Spinal cord (tissue), 10 donors: Measurements from ENCODE around the gene KCNJ6. TPM values are rescaled to one million over a fixed set of nuclear protein-coding genes. Genes with fewer than 3 reads are reported as not detected.

Experiments used
- DNase-seq, 6 donors: peaks; one replicate each; pipeline versions ENCODE4 v3.0.0 to v3.0.0-alpha.2; 2013 to 2015; ENCODE audit warnings: low spot score in 6 of 6, low read depth in 4 of 6
- H3K27ac ChIP-seq: one replicate; pipeline ENCODE4 v1.5.1; 2013; ENCODE audit warnings: low read depth, low read length, control low read depth
- H3K27me3 ChIP-seq: one replicate; pipeline ENCODE4 v1.6.1; 2013; ENCODE audit warnings: low read length; ENCODE audit not compliant: control insufficient read depth, insufficient read depth
- H3K36me3 ChIP-seq: one replicate; pipeline ENCODE4 v1.6.1; 2013; ENCODE audit warnings: low read length; ENCODE audit not compliant: control insufficient read depth, insufficient read depth
- H3K4me1 ChIP-seq: one replicate; pipeline ENCODE4 v1.6.1; 2013; ENCODE audit warnings: low read length; ENCODE audit not compliant: control insufficient read depth, insufficient read depth
- H3K4me3 ChIP-seq: one replicate; pipeline ENCODE4 v1.5.1; 2013; ENCODE audit warnings: low read depth, low read length, control low read depth
- H3K9me3 ChIP-seq: one replicate; pipeline ENCODE4 v1.6.1; 2013; ENCODE audit warnings: low read length; ENCODE audit not compliant: control insufficient read depth, insufficient read depth
- WGBS: methylation state at CpG from one replicate; pipeline ENCODE4 v1.1.5; 2013; ENCODE audit warnings: missing lambda C conversion rate; ENCODE audit not compliant: insufficient coverage; 5-methylcytosine and 5-hydroxymethylcytosine counted together
- polyA plus RNA-seq, 2 donors: library from polyadenylated mRNA; unstranded; fragments of 120-200 nt; gene quantifications; one replicate each; pipeline ENCODE4 v1.2.1, GENCODE V29; 2013; ENCODE audit not compliant: insufficient read length in 2 of 2
- total RNA-seq, 2 donors: library from RNA; depleted of rRNA in 1 of 2; stranded (reverse); fragments of 120-200 nt in 1 of 2; fragments of >200 nt in 1 of 2; gene quantifications; one replicate each; pipeline versions ENCODE4 v1.2.3 to v1.2.4, GENCODE V29; 2013 to 2014
- donor health status: healthy.

KCNJ6 gene
- total and polyA plus RNA-seq, 4 donors, result 4.1 to 8.7 (median 4.8) TPM

DNA sequence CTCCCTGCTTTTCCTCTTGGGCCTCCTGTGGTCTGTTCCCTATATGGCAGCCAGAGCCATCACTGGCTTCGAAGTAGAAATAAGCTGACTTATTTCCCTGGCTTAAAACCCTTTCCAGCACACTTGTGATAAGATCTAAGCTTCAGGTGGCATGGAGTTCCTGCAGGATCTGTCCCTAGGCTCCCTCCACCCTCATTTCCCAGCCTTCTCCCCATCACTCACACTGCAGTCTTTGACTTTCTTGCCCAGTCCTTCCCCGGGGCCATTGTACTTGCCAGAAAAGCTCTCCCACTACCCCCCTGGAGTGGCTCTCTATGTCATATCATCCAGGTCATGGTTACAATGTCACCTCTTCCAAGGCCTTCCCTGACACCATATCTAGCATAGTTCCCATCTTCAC lies 55.8 kb downstream of the KCNJ6 start:
- Histone ChIP-seq H3K27ac (no peak overlapping the region), H3K4me3 (no peak overlapping the region), H3K36me3 (no peaks in the 10 kb centered on the region), H3K27me3 (no peaks in the 10 kb centered on the region), H3K9me3 (no peaks in the 10 kb centered on the region), H3K4me1 (peaks cover 5% of the 10 kb centered on the region)
- no peak for DNase-seq
- WGBS, result 86% methylated on average over 2 of the region's 2 CpGs

DNA sequence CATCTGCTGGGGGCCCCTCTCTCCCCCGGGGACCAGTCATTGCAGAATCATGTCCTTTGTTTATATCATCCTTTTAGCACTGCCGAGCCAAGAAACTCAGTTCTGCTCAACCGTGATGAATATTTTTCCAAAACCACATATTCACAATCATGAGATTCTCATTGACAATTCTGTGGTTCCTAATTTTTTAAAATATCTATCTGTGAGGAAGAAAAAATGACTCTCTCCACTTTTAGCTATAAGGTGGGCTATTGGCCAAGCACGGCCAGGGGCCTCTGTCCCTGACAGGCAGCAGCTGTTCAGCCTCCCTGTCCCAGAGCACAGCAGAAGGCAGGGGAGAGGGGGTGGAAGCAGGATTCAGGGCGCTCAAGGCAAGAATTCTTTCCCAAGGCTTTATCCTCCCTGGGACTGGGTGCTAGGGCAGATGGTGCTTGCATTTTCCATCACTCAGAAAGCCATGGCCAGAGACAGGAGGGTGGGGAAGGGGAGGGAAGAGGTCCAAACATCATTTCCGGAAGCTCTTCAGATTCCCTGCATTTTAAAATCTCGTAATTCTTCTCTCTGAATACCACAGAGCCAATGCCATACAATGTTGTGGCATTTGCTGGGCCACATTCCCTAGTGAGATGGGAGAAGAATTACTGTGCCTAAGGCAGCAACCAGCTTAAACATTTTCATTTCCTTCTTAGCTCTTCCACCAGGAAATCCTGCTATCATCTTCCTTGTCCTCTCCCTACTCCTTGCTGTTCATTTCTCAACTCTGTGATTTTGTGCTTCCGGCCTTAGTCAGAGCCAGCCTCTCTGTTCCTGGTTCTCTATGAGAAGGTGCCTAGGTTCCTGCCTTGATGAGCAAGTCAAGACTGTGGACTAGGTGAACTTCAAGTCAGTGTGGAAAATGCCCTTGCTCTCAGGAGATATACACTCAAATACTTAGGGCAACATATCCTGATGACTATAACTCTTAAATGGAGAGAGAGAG lies 60.3 kb downstream of the KCNJ6 start:
- WGBS, result 10% methylated on average over 4 of the region's 8 CpGs
- Histone ChIP-seq H3K4me3 (no peak overlapping the region), H3K9me3 (no peaks in the 10 kb centered on the region), H3K4me1 (peaks cover 5% of the 10 kb centered on the region), H3K27me3 (no peaks in the 10 kb centered on the region), H3K36me3 (no peaks in the 10 kb centered on the region), H3K27ac (peak overlapping the region; percentile 21)
- peak in 4 of 6 donors; percentile 35 to 92 (median 60) for DNase-seq

- Histone ChIP-seq H3K27ac (peak overlapping the region; percentile 21), H3K4me1 (peaks cover 5% of the 10 kb centered on the region), H3K36me3 (no peaks in the 10 kb centered on the region), H3K9me3 (no peaks in the 10 kb centered on the region), H3K4me3 (no peak overlapping the region), H3K27me3 (no peaks in the 10 kb centered on the region)
- WGBS, result no CpG with 5 or more reads among the region's 2 CpGs
- DNase-seq, result peak in 3 of 6 donors; percentile 38 to 76 (median 62)
These were observed 61.0 kb downstream of the KCNJ6 start for GRCh38 chr21:37855271-37855646.

DNA sequence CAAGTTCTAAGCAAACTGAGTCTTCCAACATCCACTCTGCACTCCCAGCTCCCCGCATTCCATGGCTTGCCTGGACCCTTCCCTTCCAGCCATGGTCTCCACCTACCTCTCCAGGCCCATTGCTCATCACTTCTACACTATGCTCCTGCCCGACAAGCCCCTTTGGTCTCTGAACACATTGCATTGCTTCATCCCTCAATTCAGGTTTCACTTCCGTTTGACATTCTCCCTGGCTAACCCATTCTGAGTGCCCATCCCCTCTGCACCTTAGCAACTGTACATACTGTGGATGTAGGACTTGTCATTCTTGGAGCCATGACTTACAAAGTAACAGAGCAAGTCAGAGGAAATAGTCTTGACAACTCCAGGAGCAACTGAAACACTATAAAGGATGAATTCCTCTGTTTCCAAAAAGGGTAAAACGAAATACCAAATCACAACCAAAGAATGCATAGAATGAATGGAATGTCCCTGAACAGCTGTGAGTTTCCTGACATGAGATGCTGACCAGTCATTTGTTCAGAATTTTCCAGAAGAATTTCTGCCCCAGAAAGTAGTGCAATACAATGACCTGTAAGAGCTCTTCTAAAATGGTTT lies 66.7 kb downstream of the KCNJ6 start:
- no peaks in the 10 kb centered on the region for H3K36me3 ChIP-seq
- no peaks in the 10 kb centered on the region for H3K9me3 ChIP-seq
- no peak overlapping the region for H3K4me3 ChIP-seq
- H3K27ac ChIP-seq, result no peak overlapping the region
- H3K27me3 ChIP-seq, result no peaks in the 10 kb centered on the region
- H3K4me1 ChIP-seq, result no peaks in the 10 kb centered on the region
- WGBS, result 92% methylated on average over 2 of the region's 4 CpGs
- DNase-seq, result no peak

- H3K4me1 ChIP-seq, result no peaks in the 10 kb centered on the region
- no peaks in the 10 kb centered on the region for H3K27me3 ChIP-seq
- H3K9me3 ChIP-seq, result no peaks in the 10 kb centered on the region
- 94% methylated on average over 5 of the region's 7 CpGs for WGBS
- H3K36me3 ChIP-seq, result no peaks in the 10 kb centered on the region
- no peak overlapping the region for H3K27ac ChIP-seq
- no peak overlapping the region for H3K4me3 ChIP-seq
- no peak for DNase-seq
These were observed 67.4 kb downstream of the KCNJ6 start for GRCh38 chr21:37848721-37849490.

- WGBS, result 80% methylated on average over 1 of the region's 3 CpGs
- Histone ChIP-seq H3K9me3 (no peaks in the 10 kb centered on the region), H3K27ac (no peak overlapping the region), H3K4me1 (no peaks in the 10 kb centered on the region), H3K27me3 (no peaks in the 10 kb centered on the region), H3K4me3 (no peak overlapping the region), H3K36me3 (no peaks in the 10 kb centered on the region)
- DNase-seq, result no peak
These were observed 70.7 kb downstream of the KCNJ6 start for GRCh38 chr21:37845535-37845934.

DNA sequence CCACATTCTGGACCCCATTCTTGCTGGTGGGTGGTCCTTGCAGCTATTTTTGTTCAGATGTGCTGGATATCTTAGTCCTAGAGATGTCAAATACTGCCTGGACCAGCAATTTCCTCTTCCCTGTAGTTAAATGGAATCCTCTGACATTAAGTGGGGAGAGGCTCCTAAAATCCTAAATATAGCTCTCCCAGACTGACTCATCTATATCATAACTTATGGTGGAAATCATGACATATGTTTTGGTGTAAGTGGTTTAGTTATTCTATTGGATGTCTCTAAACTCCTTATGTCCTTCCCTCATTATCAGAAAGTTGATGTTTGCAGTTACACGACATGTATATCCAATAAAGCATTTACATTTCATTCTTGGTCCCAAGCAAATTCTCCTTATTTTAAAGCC lies 73.1 kb downstream of the KCNJ6 start:
- H3K9me3 ChIP-seq, result no peaks in the 10 kb centered on the region
- no peaks in the 10 kb centered on the region for H3K36me3 ChIP-seq
- H3K4me1 ChIP-seq, result no peaks in the 10 kb centered on the region
- H3K4me3 ChIP-seq, result no peak overlapping the region
- peak in 1 of 6 donors; percentile 72 for DNase-seq
- no peak overlapping the region for H3K27ac ChIP-seq
- no peaks in the 10 kb centered on the region for H3K27me3 ChIP-seq
- no CpG with 5 or more reads among the region's 1 CpG for WGBS

DNA sequence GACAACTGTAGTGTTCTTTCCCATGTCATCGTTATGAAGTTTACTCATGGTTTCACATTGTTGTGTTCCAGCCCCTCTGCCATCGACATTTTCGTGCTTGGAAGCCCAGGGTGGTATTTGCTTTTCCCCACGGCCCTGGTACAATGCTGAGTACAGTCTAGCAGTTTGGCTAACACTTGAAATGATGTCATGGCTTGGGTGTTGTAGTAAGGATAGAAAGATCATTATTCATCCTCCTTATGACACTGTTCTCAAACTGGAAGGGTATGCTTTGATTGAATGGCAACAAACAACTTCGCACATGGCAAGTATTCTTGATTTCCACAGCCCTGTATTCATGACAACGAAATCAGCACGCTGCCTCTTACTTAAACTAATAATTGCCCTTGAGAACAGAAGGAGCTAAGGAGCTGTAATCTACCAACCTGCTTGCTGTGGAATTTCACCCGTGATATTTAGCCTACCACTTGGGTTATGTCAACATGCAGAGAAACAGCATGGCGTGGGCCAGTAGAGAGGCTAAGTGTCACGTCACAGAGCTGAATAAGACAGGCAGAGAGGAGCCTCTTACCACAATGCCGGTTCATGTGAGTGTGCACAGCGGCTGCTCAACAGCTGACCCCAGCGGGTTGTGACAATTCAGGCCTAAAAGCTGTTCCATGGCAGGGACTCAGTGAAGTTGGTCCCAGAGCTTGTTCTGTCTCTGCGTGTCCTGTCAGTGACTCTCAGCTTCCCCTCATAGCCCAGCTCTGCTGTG lies 73.9 kb downstream of the KCNJ6 start:
- Histone ChIP-seq H3K27ac (no peak overlapping the region), H3K9me3 (no peaks in the 10 kb centered on the region), H3K27me3 (no peaks in the 10 kb centered on the region), H3K4me1 (no peaks in the 10 kb centered on the region), H3K36me3 (no peaks in the 10 kb centered on the region), H3K4me3 (no peak overlapping the region)
- WGBS, result 70% methylated on average over 8 of the region's 14 CpGs
- no peak for DNase-seq

- Histone ChIP-seq H3K4me1 (no peaks in the 10 kb centered on the region), H3K27me3 (no peaks in the 10 kb centered on the region), H3K27ac (no peak overlapping the region), H3K36me3 (no peaks in the 10 kb centered on the region), H3K9me3 (no peaks in the 10 kb centered on the region), H3K4me3 (no peak overlapping the region)
- no peak for DNase-seq
- WGBS, result no CpG with 5 or more reads among the region's 3 CpGs
These were observed 78.9 kb downstream of the KCNJ6 start for GRCh38 chr21:37837381-37837780.
